ENCODE data around the gene TRAPPC1. TPM values are rescaled to one million over a fixed set of nuclear protein-coding genes. Genes with fewer than 3 reads are reported as not detected.

The TRAPPC1 gene
- total RNA-seq, 4 donors from 2014 or later: 39.8 to 58.0 (median 45.5) TPM

DNA sequence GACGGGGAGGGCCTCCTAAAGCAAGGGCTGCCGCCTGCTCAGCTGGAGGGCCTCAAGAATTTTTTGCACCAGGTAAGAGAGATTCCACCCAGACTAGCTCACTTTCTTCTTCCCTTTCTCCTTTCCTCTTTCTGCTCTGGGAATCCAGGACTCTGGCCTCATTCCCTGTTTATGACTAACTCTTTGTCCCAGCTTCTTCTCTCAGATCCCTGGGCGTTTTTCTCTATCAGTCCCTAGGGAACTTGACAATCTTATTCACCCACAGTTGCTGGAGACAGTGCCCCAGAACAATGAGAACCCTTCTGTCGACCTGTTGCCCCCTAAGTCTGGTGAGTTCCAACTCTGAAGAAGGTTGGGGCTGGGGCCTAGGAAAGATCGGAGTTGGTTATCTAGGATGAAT, 15.9 kb upstream of the TRAPPC1 start:
- no peaks in the 10 kb centered on the region for H3K4me1 ChIP-seq
- no peak overlapping the region for H3K4me3 ChIP-seq
- H3K27me3 ChIP-seq: no peaks in the 10 kb centered on the region
- H3K36me3 ChIP-seq: peaks cover 0 to 63% (median 0%) of the 10 kb centered on the region in 3 donors
- no peaks in the 10 kb centered on the region for H3K9me3 ChIP-seq
- DNase-seq: peak in 1 of 3 donors; percentile 2
- TF ChIP-seq, protein P1, sequence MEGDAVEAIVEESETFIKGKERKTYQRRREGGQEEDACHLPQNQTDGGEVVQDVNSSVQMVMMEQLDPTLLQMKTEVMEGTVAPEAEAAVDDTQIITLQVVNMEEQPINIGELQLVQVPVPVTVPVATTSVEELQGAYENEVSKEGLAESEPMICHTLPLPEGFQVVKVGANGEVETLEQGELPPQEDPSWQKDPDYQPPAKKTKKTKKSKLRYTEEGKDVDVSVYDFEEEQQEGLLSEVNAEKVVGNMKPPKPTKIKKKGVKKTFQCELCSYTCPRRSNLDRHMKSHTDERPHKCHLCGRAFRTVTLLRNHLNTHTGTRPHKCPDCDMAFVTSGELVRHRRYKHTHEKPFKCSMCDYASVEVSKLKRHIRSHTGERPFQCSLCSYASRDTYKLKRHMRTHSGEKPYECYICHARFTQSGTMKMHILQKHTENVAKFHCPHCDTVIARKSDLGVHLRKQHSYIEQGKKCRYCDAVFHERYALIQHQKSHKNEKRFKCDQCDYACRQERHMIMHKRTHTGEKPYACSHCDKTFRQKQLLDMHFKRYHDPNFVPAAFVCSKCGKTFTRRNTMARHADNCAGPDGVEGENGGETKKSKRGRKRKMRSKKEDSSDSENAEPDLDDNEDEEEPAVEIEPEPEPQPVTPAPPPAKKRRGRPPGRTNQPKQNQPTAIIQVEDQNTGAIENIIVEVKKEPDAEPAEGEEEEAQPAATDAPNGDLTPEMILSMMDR (IDR thresholded peaks at IDR 0.05): no peak
- no peak for TF ChIP-seq POLR2A (IDR thresholded peaks at IDR 0.05)
- H3K27ac ChIP-seq: no peak overlapping the region

DNA sequence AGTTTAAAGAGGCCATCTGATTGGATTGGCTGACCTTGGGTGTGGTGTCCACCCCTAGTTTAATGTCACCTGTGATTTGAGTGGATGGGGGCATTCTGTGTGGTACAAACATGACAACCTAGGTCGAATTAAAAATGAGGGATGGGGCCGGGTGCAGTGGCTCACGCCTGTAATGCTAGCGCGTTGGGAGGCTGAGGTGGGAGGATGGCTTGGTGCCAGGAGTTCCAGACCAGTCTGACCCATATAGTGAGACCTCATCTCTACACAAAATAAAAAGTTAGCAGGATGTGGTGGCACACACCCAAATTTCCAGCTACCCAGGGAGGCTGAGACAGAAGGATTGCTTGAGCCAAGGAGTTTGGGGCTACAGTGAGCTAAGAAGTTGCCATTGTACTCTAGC, 14.7 kb upstream of the TRAPPC1 start:
- peaks cover 0 to 69% (median 0%) of the 10 kb centered on the region in 3 donors for H3K36me3 ChIP-seq
- H3K9me3 ChIP-seq: no peaks in the 10 kb centered on the region
- H3K27ac ChIP-seq: no peak overlapping the region
- peak in 1 of 3 donors; percentile 10 for DNase-seq
- no peaks in the 10 kb centered on the region for H3K4me1 ChIP-seq
- TF ChIP-seq POLR2A (IDR thresholded peaks at IDR 0.05): no peak
- TF ChIP-seq, protein P1 (IDR thresholded peaks at IDR 0.05): no peak
- H3K27me3 ChIP-seq: no peaks in the 10 kb centered on the region
- H3K4me3 ChIP-seq: no peak overlapping the region

DNA sequence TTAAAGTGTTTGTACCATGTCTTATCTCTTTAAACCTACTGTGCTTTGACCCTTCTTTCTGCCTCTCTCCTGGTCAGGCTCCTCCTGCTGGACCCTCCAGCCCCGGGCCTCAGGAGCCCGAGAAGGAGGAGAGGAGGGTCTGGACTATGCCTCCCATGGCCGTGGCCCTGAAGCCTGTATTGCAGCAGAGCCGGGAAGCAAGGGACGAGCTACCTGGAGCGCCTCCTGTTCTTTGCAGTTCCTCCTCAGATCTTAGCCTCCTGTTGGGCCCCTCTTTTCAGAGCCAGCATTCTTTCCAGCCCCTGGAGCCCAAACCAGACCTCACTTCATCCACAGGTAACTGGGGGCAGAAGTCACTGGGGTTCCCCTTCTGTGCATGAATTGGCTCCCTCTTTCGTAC, 13.9 kb upstream of the TRAPPC1 start:
- H3K4me1 ChIP-seq: no peaks in the 10 kb centered on the region
- no peaks in the 10 kb centered on the region for H3K27me3 ChIP-seq
- no peaks in the 10 kb centered on the region for H3K9me3 ChIP-seq
- no peak for TF ChIP-seq POLR2A (IDR thresholded peaks at IDR 0.05)
- no peak overlapping the region for H3K4me3 ChIP-seq
- no peak overlapping the region for H3K27ac ChIP-seq
- no peak for DNase-seq
- peaks cover 0 to 75% (median 0%) of the 10 kb centered on the region in 3 donors for H3K36me3 ChIP-seq

DNA sequence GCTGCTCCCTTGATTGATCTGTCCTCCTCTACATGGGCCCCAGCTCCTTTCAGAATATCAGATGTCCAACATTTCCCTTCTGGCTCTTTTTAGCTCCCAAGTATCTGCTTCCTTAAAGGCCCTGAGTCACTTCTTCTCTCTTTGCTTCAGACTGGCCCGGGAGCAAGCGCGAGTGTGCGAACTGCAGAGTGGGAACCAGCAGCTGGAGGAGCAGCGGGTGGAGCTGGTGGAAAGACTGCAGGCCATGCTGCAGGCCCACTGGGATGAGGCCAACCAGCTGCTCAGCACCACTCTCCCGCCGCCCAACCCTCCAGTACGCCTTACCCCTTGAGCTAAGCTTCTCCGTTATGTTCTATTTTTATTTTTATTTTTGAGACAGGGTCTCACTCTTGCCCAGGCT, 12.6 kb upstream of the TRAPPC1 start:
- DNase-seq: no peak
- H3K36me3 ChIP-seq: peaks cover 0 to 84% (median 0%) of the 10 kb centered on the region in 3 donors
- TF ChIP-seq POLR2A (IDR thresholded peaks at IDR 0.05): no peak
- TF ChIP-seq, protein P1 (IDR thresholded peaks at IDR 0.05): no peak
- H3K4me1 ChIP-seq: no peaks in the 10 kb centered on the region
- no peak overlapping the region for H3K4me3 ChIP-seq
- H3K9me3 ChIP-seq: no peaks in the 10 kb centered on the region
- H3K27ac ChIP-seq: no peak overlapping the region
- H3K27me3 ChIP-seq: no peaks in the 10 kb centered on the region

DNA sequence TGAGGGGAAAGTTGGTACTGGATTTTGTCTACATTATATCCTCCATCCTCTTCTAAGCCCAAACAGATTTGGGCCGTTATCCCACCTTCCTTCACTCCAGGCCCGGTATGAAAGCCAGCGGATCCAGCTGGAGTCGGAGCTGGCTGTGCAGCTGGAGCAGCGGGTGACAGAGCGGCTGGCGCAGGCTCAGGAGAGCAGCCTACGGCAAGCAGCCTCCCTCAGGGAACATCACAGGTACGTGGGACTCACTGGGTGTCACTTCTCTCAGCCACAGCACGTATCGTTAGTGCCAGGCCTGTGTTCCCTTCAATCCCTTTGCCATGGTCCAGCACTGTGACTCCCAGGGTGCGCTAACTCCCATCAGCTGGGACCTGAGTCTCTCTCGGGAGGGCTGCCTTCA, 11.5 kb upstream of the TRAPPC1 start:
- H3K27ac ChIP-seq: no peak overlapping the region
- no peak for DNase-seq
- no peaks in the 10 kb centered on the region for H3K4me1 ChIP-seq
- H3K27me3 ChIP-seq: no peaks in the 10 kb centered on the region
- H3K9me3 ChIP-seq: no peaks in the 10 kb centered on the region
- TF ChIP-seq, protein P1 (IDR thresholded peaks at IDR 0.05): no peak
- TF ChIP-seq POLR2A (IDR thresholded peaks at IDR 0.05): no peak
- H3K36me3 ChIP-seq: peaks cover 0 to 81% (median 0%) of the 10 kb centered on the region in 3 donors
- H3K4me3 ChIP-seq: no peak overlapping the region

DNA sequence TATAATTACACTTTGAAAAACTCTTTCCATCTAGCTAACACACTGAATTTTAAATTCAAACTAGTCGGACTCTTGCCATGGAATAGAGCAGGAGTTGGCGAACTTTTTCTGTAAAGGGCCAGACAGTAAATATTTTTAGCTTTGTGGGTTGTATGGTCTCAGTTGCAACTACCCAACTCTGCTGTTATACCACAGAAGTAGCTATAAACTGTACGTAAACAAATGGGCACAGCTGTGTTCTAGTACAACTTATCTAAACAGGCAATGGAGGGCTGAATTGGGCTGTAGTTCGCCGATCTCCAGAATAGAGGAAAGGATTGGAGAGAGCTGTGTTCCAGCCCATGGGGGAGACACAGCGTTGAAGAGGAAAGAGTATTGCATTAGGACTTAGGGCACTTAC, 9.0 kb upstream of the TRAPPC1 start:
- DNase-seq: no peak
- H3K36me3 ChIP-seq: peaks cover 0 to 81% (median 0%) of the 10 kb centered on the region in 3 donors
- no peaks in the 10 kb centered on the region for H3K4me1 ChIP-seq
- TF ChIP-seq, protein P1 (IDR thresholded peaks at IDR 0.05): no peak
- no peak for TF ChIP-seq POLR2A (IDR thresholded peaks at IDR 0.05)
- H3K4me3 ChIP-seq: no peak overlapping the region
- H3K9me3 ChIP-seq: no peaks in the 10 kb centered on the region
- H3K27me3 ChIP-seq: no peaks in the 10 kb centered on the region
- H3K27ac ChIP-seq: no peak overlapping the region

Measured in Peyer's patch (tissue), 4 donors.